Gastroesophageal sphincter (tissue), 3 donors: ENCODE measurements around the gene TECPR2.

Experiments used
- CTCF ChIP-seq, 4 experiments: fragments of 200-600 bp in 2 of 4; fragments of 450-650 bp in 2 of 4; sonication (generic) in 1 of 4; IDR thresholded peaks; one replicate each; pipeline ENCODE4 v1.5.1; 2017 to 2019; ENCODE audit warnings: antibody characterized with exemption in 4 of 4, mild to moderate bottlenecking in 2 of 4, moderate library complexity in 2 of 4
- EP300 ChIP-seq: sonication (generic); formaldehyde crosslinking; IDR thresholded peaks from one replicate; pipeline ENCODE4 v1.6.1; 2017; ENCODE audit warnings: antibody characterized with exemption, mild to moderate bottlenecking
- POLR2A ChIP-seq, 2 donors: fragments of 450-650 bp; IDR thresholded peaks; one replicate each; pipeline ENCODE4 v1.6.1; 2017; ENCODE audit warnings: antibody characterized with exemption in 2 of 2, mild to moderate bottlenecking in 2 of 2, moderate library complexity in 1 of 2
- POLR2AphosphoS5 ChIP-seq: sonication (generic); formaldehyde crosslinking; IDR thresholded peaks from one replicate; pipeline ENCODE4 v1.6.1; 2017; ENCODE audit warnings: antibody characterized with exemption

DNA sequence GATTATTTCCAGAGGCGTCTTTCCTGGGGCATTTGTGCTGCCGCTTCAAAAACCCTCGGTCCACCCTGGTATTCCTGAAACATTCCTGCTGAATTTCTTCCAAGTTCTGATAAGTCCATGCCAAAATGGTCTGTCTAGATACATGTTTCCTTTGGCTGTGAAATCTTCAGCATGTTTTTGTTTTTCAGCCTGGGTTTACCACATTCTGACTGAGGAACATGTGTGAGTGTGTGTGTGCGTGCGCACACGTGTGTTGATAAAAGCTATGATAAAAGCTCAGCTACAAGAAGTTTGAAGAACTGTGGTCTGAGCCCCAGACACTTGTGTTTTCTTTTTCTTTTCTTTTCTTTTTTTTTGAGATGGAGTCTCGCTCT, 124.5 kb downstream of the TECPR2 start:
- TF ChIP-seq POLR2A (IDR thresholded peaks at IDR 0.05): no peak
- no peak for TF ChIP-seq EP300
- no peak for TF ChIP-seq CTCF (IDR thresholded peaks at IDR 0.05)
- TF ChIP-seq POLR2AphosphoS5: no peak
